ENCODE measurements around the gene SPINK4. TPM values are rescaled to one million over a fixed set of nuclear protein-coding genes. Genes with fewer than 3 reads are reported as not detected.
A peak's percentile ranks its signal among the peaks of the same experiment; 100 is the strongest.

SPINK4 gene
- total RNA-seq, 1 donor from 2014 or later: not detected

DNA sequence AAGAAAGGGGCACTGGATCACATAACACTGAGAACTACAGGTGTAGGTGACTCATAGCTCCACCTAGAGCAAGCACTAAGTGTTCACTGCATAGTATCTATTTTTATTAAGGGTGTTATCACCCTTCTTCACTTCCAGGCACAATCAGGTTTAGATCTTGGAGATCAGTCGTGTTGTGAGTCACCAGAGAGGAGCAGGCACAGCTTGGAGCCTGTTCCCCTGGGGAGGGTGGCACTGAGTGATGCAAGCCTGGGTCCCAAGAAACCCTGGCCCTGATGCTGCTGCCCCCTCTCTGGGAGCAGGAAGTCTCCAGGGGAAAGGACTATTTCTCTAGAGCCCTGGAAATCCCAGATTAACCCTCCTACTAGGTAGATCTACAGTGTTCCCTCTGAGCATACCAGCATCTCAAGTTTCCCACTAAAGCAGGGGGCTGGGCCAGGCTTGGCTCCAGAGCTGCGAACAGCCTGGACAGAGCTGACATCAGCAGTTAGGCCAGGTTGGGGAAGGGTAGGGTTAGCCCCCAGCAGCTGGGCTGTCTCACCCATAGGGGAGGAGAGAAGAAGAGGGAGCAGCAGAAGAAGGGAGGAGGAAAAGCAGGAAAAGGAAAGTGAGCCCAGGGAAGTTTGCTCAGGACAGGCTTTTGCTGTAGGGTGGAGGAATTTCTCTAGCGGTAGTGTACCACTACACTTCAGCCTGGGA lies 28.1 kb upstream of the SPINK4 start:
- Histone ChIP-seq H3K4me3 (ENCODE audit: low read depth, low read length) (no peak overlapping the region), H3K27me3 (ENCODE audit: control insufficient read depth, insufficient read depth, low read length) (no peaks in the 10 kb centered on the region), H3K36me3 (ENCODE audit: control insufficient read depth, insufficient read depth, low read length) (no peaks in the 10 kb centered on the region)
- no peak for DNase-seq (ENCODE audit: low read depth)
- TF ChIP-seq, protein P1, sequence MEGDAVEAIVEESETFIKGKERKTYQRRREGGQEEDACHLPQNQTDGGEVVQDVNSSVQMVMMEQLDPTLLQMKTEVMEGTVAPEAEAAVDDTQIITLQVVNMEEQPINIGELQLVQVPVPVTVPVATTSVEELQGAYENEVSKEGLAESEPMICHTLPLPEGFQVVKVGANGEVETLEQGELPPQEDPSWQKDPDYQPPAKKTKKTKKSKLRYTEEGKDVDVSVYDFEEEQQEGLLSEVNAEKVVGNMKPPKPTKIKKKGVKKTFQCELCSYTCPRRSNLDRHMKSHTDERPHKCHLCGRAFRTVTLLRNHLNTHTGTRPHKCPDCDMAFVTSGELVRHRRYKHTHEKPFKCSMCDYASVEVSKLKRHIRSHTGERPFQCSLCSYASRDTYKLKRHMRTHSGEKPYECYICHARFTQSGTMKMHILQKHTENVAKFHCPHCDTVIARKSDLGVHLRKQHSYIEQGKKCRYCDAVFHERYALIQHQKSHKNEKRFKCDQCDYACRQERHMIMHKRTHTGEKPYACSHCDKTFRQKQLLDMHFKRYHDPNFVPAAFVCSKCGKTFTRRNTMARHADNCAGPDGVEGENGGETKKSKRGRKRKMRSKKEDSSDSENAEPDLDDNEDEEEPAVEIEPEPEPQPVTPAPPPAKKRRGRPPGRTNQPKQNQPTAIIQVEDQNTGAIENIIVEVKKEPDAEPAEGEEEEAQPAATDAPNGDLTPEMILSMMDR (IDR thresholded peaks at IDR 0.05; ENCODE audit: insufficient read depth, low read length, poor library complexity, severe bottlenecking): no peak

DNA sequence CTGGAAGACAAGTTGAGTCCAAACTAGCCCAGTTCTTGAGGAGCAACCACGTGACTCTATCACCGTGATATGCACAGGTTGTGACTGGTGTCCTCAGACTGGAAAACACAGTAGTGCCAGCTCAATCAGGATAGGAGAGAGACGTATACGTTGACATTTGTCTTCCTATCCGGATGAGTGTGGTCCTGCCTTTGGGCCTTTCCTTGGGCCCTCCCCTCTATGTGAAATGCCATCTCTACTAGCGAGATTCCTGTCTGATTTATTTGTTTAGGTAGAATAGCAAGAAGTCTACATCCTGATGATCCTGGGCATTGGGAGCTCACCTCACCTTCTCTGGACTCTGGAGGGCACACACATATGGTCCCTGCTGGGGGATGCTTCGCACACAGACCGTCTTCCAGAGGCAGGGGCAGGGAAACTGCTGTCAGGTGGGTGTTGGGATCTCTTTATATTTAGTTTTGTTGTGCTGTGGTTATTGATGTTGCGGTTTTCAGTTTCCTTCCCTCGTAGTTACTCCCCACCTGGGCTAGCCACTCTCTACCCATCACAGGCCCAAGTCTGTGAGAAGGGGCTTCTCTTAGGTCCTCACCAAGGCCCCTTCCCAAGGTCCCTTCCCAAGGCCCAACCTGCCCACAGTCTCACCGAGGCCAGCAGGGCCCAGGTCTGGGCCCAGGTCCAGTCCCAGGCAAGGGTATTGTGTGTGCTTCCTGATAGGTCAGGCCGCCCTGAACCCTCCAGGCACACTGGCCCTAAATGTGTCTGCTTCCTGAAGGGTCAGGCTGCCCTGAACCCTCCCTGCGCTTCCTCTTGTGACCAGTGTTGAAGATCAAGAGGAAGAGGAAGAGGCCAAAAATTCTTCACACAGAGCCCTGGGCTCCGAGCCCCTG lies 19.0 kb upstream of the SPINK4 start:
- no peak for DNase-seq (ENCODE audit: low read depth)
- Histone ChIP-seq H3K27me3 (ENCODE audit: control insufficient read depth, insufficient read depth, low read length) (no peaks in the 10 kb centered on the region), H3K36me3 (ENCODE audit: control insufficient read depth, insufficient read depth, low read length) (no peaks in the 10 kb centered on the region), H3K4me3 (ENCODE audit: low read depth, low read length) (no peak overlapping the region)
- TF ChIP-seq, protein P1 (IDR thresholded peaks at IDR 0.05; ENCODE audit: insufficient read depth, low read length, poor library complexity, severe bottlenecking): no peak

DNA sequence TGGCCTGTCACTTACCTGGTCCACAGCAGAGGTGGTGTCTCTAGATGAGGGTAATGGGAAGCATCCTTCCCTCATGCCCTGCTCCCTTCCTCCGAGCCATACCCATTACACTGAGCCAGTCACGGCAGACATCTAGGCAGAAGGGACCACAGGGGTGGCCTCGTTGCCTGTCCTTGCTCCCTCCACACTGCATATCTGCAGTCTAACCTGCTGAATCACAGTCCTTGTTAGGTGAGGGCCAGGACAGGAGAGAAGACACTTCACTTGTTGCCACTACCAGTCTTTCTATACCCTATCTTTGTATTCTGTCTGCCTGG lies 18.4 kb upstream of the SPINK4 start:
- Histone ChIP-seq H3K4me3 (ENCODE audit: low read depth, low read length) (no peak overlapping the region), H3K27me3 (ENCODE audit: control insufficient read depth, insufficient read depth, low read length) (no peaks in the 10 kb centered on the region), H3K36me3 (ENCODE audit: control insufficient read depth, insufficient read depth, low read length) (no peaks in the 10 kb centered on the region)
- no peak for DNase-seq (ENCODE audit: low read depth)
- TF ChIP-seq, protein P1 (IDR thresholded peaks at IDR 0.05; ENCODE audit: insufficient read depth, low read length, poor library complexity, severe bottlenecking): no peak

DNA sequence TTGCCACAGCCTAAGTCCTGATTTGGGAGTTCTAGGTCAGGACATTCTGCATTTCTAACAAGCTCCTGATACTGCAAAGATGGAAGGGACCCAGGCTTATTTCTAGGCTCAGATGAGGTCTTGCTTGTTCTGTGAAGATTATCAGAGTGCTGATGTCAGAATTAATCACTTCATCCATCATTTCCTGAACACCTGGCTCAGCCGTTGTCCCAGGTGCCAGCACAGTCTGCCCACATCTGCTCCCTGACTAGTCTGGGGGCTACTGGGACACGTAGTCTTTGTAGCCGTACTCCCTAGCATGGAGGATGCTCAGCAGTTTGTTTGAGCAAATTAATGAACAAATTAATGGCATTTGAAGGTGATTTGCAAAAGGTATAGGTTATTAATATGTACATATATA lies 17.9 kb upstream of the SPINK4 start:
- no peak for DNase-seq (ENCODE audit: low read depth)
- TF ChIP-seq, protein P1 (IDR thresholded peaks at IDR 0.05; ENCODE audit: insufficient read depth, low read length, poor library complexity, severe bottlenecking): no peak
- no peaks in the 10 kb centered on the region for H3K27me3 ChIP-seq (ENCODE audit: control insufficient read depth, insufficient read depth, low read length)
- H3K36me3 ChIP-seq (ENCODE audit: control insufficient read depth, insufficient read depth, low read length): no peaks in the 10 kb centered on the region
- no peak overlapping the region for H3K4me3 ChIP-seq (ENCODE audit: low read depth, low read length)

DNA sequence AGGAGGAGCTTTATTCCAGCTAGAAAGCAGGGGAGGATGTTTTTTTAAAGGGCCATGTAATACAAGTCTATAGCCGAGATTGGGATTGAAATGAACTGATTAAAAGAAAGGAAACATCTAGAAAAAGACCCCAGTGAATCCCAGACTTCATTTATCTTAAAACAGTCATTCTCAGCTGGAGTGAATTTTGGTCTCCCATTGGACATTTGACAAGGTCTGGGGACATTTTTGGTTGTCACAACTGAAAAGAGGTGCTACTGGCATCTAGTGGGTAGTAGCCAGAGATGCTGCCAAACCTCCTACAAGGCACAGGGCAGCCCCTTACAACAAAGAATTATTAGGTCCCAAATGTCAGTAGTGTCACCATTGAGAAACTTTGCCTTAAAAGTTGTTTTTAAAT lies 16.3 kb upstream of the SPINK4 start:
- Histone ChIP-seq H3K36me3 (ENCODE audit: control insufficient read depth, insufficient read depth, low read length) (no peaks in the 10 kb centered on the region), H3K27me3 (ENCODE audit: control insufficient read depth, insufficient read depth, low read length) (no peaks in the 10 kb centered on the region), H3K4me3 (ENCODE audit: low read depth, low read length) (no peak overlapping the region)
- TF ChIP-seq, protein P1 (IDR thresholded peaks at IDR 0.05; ENCODE audit: insufficient read depth, low read length, poor library complexity, severe bottlenecking): peak; percentile 36
- no peak for DNase-seq (ENCODE audit: low read depth)
